HEK293T (cell line): ENCODE results near the gene HMGB1.

ENCODE experiments used
- FOXK2 ChIP-seq: fragments of 450-650 bp; IDR thresholded peaks from 2 replicates; pipeline ENCODE4 v1.6.1; 2016; ENCODE audit warnings: mild to moderate bottlenecking
- HDGF ChIP-seq: fragments of 450-650 bp; IDR thresholded peaks from 2 replicates; pipeline ENCODE4 v1.6.1; 2017; ENCODE audit warnings: antibody characterized with exemption, borderline replicate concordance
- SUZ12 ChIP-seq: fragments of 450-650 bp; IDR thresholded peaks from 2 replicates; pipeline ENCODE4 v1.6.1; 2016; ENCODE audit warnings: mild to moderate bottlenecking

- TF ChIP-seq SUZ12 (no peak), HDGF (no peak), FOXK2 (no peak)
Observed at GRCh38 chr13:30443957-30444404, 21.8 kb downstream of the HMGB1 start.
